ENCODE measurements around the gene LAMB2.
A peak's percentile ranks its signal among the peaks of the same experiment; 100 is the strongest.

Gene LAMB2

GRCh38 chr3:49121132-49121736, 11.6 kb downstream of the LAMB2 start:
- TF ChIP-seq CREB1 (IDR thresholded peaks at IDR 0.05; ENCODE audit: low read depth): no peak
- TF ChIP-seq CEBPB (IDR thresholded peaks at IDR 0.05): no peak
- no peak for TF ChIP-seq EGR1 (IDR thresholded peaks at IDR 0.05)
- TF ChIP-seq NFIC (IDR thresholded peaks at IDR 0.05): no peak
- TF ChIP-seq RAD21 (IDR thresholded peaks at IDR 0.05; ENCODE audit: low read depth): no peak
- TF ChIP-seq YY1 (IDR thresholded peaks at IDR 0.05; ENCODE audit: low read depth): no peak
- TF ChIP-seq TCF12 (IDR thresholded peaks at IDR 0.05; ENCODE audit: low read depth): no peak
- no peak for TF ChIP-seq ZBTB7A (IDR thresholded peaks at IDR 0.05; ENCODE audit: low read depth)
- TF ChIP-seq, protein P1, sequence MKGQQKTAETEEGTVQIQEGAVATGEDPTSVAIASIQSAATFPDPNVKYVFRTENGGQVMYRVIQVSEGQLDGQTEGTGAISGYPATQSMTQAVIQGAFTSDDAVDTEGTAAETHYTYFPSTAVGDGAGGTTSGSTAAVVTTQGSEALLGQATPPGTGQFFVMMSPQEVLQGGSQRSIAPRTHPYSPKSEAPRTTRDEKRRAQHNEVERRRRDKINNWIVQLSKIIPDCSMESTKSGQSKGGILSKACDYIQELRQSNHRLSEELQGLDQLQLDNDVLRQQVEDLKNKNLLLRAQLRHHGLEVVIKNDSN (IDR thresholded peaks at IDR 0.05): no peak
- no peak for TF ChIP-seq TEAD4 (IDR thresholded peaks at IDR 0.05)
- no peak for TF ChIP-seq MAX (IDR thresholded peaks at IDR 0.05)
- no peak for TF ChIP-seq EP300 (IDR thresholded peaks at IDR 0.05; ENCODE audit: borderline replicate concordance)
- no peak for TF ChIP-seq FOXM1 (IDR thresholded peaks at IDR 0.05; ENCODE audit: borderline replicate concordance, low read depth)
- no peak for TF ChIP-seq TAF1 (IDR thresholded peaks at IDR 0.05; ENCODE audit: low read depth)
- TF ChIP-seq, protein P2, sequence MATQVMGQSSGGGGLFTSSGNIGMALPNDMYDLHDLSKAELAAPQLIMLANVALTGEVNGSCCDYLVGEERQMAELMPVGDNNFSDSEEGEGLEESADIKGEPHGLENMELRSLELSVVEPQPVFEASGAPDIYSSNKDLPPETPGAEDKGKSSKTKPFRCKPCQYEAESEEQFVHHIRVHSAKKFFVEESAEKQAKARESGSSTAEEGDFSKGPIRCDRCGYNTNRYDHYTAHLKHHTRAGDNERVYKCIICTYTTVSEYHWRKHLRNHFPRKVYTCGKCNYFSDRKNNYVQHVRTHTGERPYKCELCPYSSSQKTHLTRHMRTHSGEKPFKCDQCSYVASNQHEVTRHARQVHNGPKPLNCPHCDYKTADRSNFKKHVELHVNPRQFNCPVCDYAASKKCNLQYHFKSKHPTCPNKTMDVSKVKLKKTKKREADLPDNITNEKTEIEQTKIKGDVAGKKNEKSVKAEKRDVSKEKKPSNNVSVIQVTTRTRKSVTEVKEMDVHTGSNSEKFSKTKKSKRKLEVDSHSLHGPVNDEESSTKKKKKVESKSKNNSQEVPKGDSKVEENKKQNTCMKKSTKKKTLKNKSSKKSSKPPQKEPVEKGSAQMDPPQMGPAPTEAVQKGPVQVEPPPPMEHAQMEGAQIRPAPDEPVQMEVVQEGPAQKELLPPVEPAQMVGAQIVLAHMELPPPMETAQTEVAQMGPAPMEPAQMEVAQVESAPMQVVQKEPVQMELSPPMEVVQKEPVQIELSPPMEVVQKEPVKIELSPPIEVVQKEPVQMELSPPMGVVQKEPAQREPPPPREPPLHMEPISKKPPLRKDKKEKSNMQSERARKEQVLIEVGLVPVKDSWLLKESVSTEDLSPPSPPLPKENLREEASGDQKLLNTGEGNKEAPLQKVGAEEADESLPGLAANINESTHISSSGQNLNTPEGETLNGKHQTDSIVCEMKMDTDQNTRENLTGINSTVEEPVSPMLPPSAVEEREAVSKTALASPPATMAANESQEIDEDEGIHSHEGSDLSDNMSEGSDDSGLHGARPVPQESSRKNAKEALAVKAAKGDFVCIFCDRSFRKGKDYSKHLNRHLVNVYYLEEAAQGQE (IDR thresholded peaks at IDR 0.05; ENCODE audit: low read depth): no peak

DNA sequence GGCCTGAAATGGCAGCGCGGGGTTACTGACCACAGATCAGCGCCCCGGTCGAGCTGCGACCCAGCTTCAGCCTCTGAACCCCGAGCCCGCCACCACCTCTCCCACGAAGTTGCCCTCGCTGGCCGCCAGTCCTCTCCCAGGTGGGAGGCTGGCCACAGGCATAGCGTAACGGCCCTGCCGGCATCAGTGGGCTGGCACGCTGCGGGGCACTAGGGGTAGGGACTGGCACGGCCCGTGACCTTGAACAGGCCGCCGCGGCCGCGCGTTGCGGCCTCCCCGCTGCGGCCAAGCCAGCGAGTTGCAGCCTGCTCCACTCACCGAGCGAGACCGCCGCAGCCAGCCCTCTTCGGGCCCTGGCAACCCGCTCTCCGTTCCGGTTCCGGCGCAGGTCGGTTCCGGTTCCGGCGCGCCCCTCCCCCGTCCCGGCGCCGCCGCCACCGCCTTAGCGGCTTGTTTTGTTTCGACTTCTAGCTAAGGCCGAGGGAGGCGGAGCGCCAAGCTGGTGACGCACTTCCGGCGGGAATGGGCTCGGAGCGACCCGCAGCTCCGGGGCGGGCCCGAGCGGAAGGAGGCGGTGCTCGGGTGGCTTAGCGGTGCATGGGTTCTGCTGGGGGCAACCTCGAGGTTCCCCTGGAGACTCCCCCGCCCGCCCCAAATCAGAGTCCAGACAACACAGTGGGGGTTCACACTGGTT, 12.3 kb downstream of the LAMB2 start, which contains the start of gene USP19:
Gene USP19, minus strand, starts transcription at position 386 of the 694 bp plus-strand sequence. CDS start 1,678 bp downstream, outside the sequence.
- peak; percentile 61 for TF ChIP-seq MAX (IDR thresholded peaks at IDR 0.05)
- peak; percentile 70 for TF ChIP-seq CREB1 (IDR thresholded peaks at IDR 0.05; ENCODE audit: low read depth)
- peak; percentile 90 for TF ChIP-seq FOXM1 (IDR thresholded peaks at IDR 0.05; ENCODE audit: borderline replicate concordance, low read depth)
- no peak; the same call in none of the 2 replicates for TF ChIP-seq YY1 (IDR thresholded peaks at IDR 0.05; ENCODE audit: low read depth)
- TF ChIP-seq, protein P1 (IDR thresholded peaks at IDR 0.05): no peak
- no peak for TF ChIP-seq TEAD4 (IDR thresholded peaks at IDR 0.05)
- TF ChIP-seq RAD21 (IDR thresholded peaks at IDR 0.05; ENCODE audit: low read depth): no peak
- TF ChIP-seq TAF1 (IDR thresholded peaks at IDR 0.05; ENCODE audit: low read depth): peak; percentile 83
- TF ChIP-seq, protein P2 (IDR thresholded peaks at IDR 0.05; ENCODE audit: low read depth): no peak
- no peak for TF ChIP-seq ZBTB7A (IDR thresholded peaks at IDR 0.05; ENCODE audit: low read depth)
- TF ChIP-seq EP300 (IDR thresholded peaks at IDR 0.05; ENCODE audit: borderline replicate concordance): peak; percentile 28; the same call in 1 of the 2 replicates
- TF ChIP-seq EGR1 (IDR thresholded peaks at IDR 0.05): 0 out of 2 replicates have a peak, but pooled peaks have one; percentile 9
- no peak for TF ChIP-seq NFIC (IDR thresholded peaks at IDR 0.05)
- peak; percentile 71 for TF ChIP-seq TCF12 (IDR thresholded peaks at IDR 0.05; ENCODE audit: low read depth)
- no peak for TF ChIP-seq CEBPB (IDR thresholded peaks at IDR 0.05)

GRCh38 chr3:49120096-49120437, 12.8 kb downstream of the LAMB2 start:
- TF ChIP-seq CREB1 (IDR thresholded peaks at IDR 0.05; ENCODE audit: low read depth): no peak
- TF ChIP-seq, protein P1 (IDR thresholded peaks at IDR 0.05): no peak
- TF ChIP-seq NFIC (IDR thresholded peaks at IDR 0.05): no peak
- TF ChIP-seq EGR1 (IDR thresholded peaks at IDR 0.05): no peak
- TF ChIP-seq FOXM1 (IDR thresholded peaks at IDR 0.05; ENCODE audit: borderline replicate concordance, low read depth): no peak
- TF ChIP-seq TEAD4 (IDR thresholded peaks at IDR 0.05): no peak
- TF ChIP-seq, protein P2 (IDR thresholded peaks at IDR 0.05; ENCODE audit: low read depth): no peak
- no peak for TF ChIP-seq MAX (IDR thresholded peaks at IDR 0.05)
- TF ChIP-seq ZBTB7A (IDR thresholded peaks at IDR 0.05; ENCODE audit: low read depth): no peak
- TF ChIP-seq YY1 (IDR thresholded peaks at IDR 0.05; ENCODE audit: low read depth): no peak

All from Ishikawa (cell line).